ENCODE measurements around the gene NSMF.

NSMF gene

GRCh38 chr9:137490532-137491186 lies 31.5 kb upstream of the NSMF start:
- Histone ChIP-seq H3K4me2 (ENCODE audit: low read length) (no peak overlapping the region), H3F3A (ENCODE audit: insufficient read depth, low read length) (no peaks in the 10 kb centered on the region), H3K9me2 (ENCODE audit: low read depth, low read length) (no peaks in the 10 kb centered on the region), H3K4me1 (ENCODE audit: insufficient read depth, low read length, severe bottlenecking) (no peaks in the 10 kb centered on the region), H4K20me1 (ENCODE audit: insufficient read depth, low read length) (no peaks in the 10 kb centered on the region), H2AFZ (ENCODE audit: low read length) (no peak overlapping the region), H3K4me3 (ENCODE audit: low read depth, low read length, poor library complexity, severe bottlenecking) (no peak overlapping the region), H3K9me3 (ENCODE audit: low read length) (no peaks in the 10 kb centered on the region), H3K27me3 (ENCODE audit: insufficient read depth, low read length) (no peaks in the 10 kb centered on the region), H3K9ac (ENCODE audit: low read length) (no peak overlapping the region), H3K79me2 (ENCODE audit: insufficient read depth, low read length) (no peaks in the 10 kb centered on the region), H3K27ac (ENCODE audit: low read depth, low read length, poor library complexity, severe bottlenecking) (no peak overlapping the region), H3K36me3 (ENCODE audit: insufficient read depth, low read length) (no peaks in the 10 kb centered on the region)
- TF ChIP-seq CTCF (IDR thresholded peaks at IDR 0.05; ENCODE audit: low read length) (no peak), EZH2 (IDR thresholded peaks at IDR 0.05; ENCODE audit: borderline replicate concordance, low read length) (no peak)

- no peak overlapping the region for H2AFZ ChIP-seq (ENCODE audit: low read length)
- H3K4me2 ChIP-seq (ENCODE audit: low read length), result no peak overlapping the region
Measured at GRCh38 chr9:137488906-137489305, 29.8 kb upstream of the NSMF start.

GRCh38 chr9:137488327-137488653 lies 29.2 kb upstream of the NSMF start:
- Histone ChIP-seq H3K4me2 (ENCODE audit: low read length) (no peak overlapping the region), H3K27ac (ENCODE audit: low read depth, low read length, poor library complexity, severe bottlenecking) (no peak overlapping the region)
- TF ChIP-seq EZH2 (IDR thresholded peaks at IDR 0.05; ENCODE audit: borderline replicate concordance, low read length) (no peak), CTCF (IDR thresholded peaks at IDR 0.05; ENCODE audit: low read length) (no peak)

More at GRCh38 chr9:137488906-137489305, 29.8 kb upstream of the NSMF start:
- no peaks in the 10 kb centered on the region for H4K20me1 ChIP-seq (ENCODE audit: insufficient read depth, low read length)
- H3K27ac ChIP-seq (ENCODE audit: low read depth, low read length, poor library complexity, severe bottlenecking), result no peak overlapping the region
- H3K4me3 ChIP-seq (ENCODE audit: low read depth, low read length, poor library complexity, severe bottlenecking), result no peak overlapping the region
- no peaks in the 10 kb centered on the region for H3K79me2 ChIP-seq (ENCODE audit: insufficient read depth, low read length)
- no peaks in the 10 kb centered on the region for H3K27me3 ChIP-seq (ENCODE audit: insufficient read depth, low read length)
- no peaks in the 10 kb centered on the region for H3K9me2 ChIP-seq (ENCODE audit: low read depth, low read length)
- H3K36me3 ChIP-seq (ENCODE audit: insufficient read depth, low read length), result no peaks in the 10 kb centered on the region
- TF ChIP-seq EZH2 (IDR thresholded peaks at IDR 0.05; ENCODE audit: borderline replicate concordance, low read length) (no peak), CTCF (IDR thresholded peaks at IDR 0.05; ENCODE audit: low read length) (no peak)
- H3K9ac ChIP-seq (ENCODE audit: low read length), result no peak overlapping the region
- H3F3A ChIP-seq (ENCODE audit: insufficient read depth, low read length), result no peaks in the 10 kb centered on the region
- H3K9me3 ChIP-seq (ENCODE audit: low read length), result no peaks in the 10 kb centered on the region
- no peaks in the 10 kb centered on the region for H3K4me1 ChIP-seq (ENCODE audit: insufficient read depth, low read length, severe bottlenecking)

More at GRCh38 chr9:137488327-137488653, 29.2 kb upstream of the NSMF start:
- H3K9ac ChIP-seq (ENCODE audit: low read length), result no peak overlapping the region
- no peak overlapping the region for H3K4me3 ChIP-seq (ENCODE audit: low read depth, low read length, poor library complexity, severe bottlenecking)
- H3K79me2 ChIP-seq (ENCODE audit: insufficient read depth, low read length), result no peaks in the 10 kb centered on the region
- H4K20me1 ChIP-seq (ENCODE audit: insufficient read depth, low read length), result no peaks in the 10 kb centered on the region
- H3K9me2 ChIP-seq (ENCODE audit: low read depth, low read length), result no peaks in the 10 kb centered on the region
- no peak overlapping the region for H2AFZ ChIP-seq (ENCODE audit: low read length)
- H3K9me3 ChIP-seq (ENCODE audit: low read length), result no peaks in the 10 kb centered on the region
- H3K36me3 ChIP-seq (ENCODE audit: insufficient read depth, low read length), result no peaks in the 10 kb centered on the region
- H3K4me1 ChIP-seq (ENCODE audit: insufficient read depth, low read length, severe bottlenecking), result no peaks in the 10 kb centered on the region
- no peaks in the 10 kb centered on the region for H3F3A ChIP-seq (ENCODE audit: insufficient read depth, low read length)
- no peaks in the 10 kb centered on the region for H3K27me3 ChIP-seq (ENCODE audit: insufficient read depth, low read length)
